Chondrocyte (in vitro differentiated cells): ENCODE data around the gene PXMP4. TPM values are rescaled to one million over a fixed set of nuclear protein-coding genes. Genes with fewer than 3 reads are reported as not detected.

Experiments
- DNase-seq: peaks from one replicate; pipeline ENCODE4 v3.0.0; 2021; ENCODE audit warnings: mixed read lengths, low spot score
- H3K27ac Mint-ChIP-seq: one replicate; pipeline ENCODE4 v1.8.0; 2021; ENCODE audit warnings: mild to moderate bottlenecking, moderate library complexity, mixed read lengths; ENCODE audit not compliant: unreplicated experiment
- H3K27me3 Mint-ChIP-seq: 2 replicates; pipeline ENCODE4 v1.8.0; 2021; ENCODE audit warnings: low read depth, mixed read lengths
- H3K36me3 Mint-ChIP-seq: 2 replicates; pipeline ENCODE4 v1.8.0; 2021; ENCODE audit warnings: low read depth, mixed read lengths
- H3K4me1 Mint-ChIP-seq: 2 replicates; pipeline ENCODE4 v1.8.0; 2021; ENCODE audit warnings: low read depth, mild to moderate bottlenecking, mixed read lengths
- H3K4me3 Mint-ChIP-seq: one replicate; pipeline ENCODE4 v1.8.0; 2021; ENCODE audit warnings: mild to moderate bottlenecking, moderate library complexity, mixed read lengths; ENCODE audit not compliant: unreplicated experiment
- H3K9me3 Mint-ChIP-seq: 2 replicates; pipeline ENCODE4 v1.8.0; 2021; ENCODE audit warnings: low read depth, mixed read lengths
- total RNA-seq: library from RNA; stranded (reverse); gene quantifications from 3 replicates; pipeline ENCODE4 v1.2.1, GENCODE V29; 2021
- TF ChIP-seq, protein P1 (sequence below): fragments of 200-600 bp; sonication (generic); IDR thresholded peaks from 2 replicates; pipeline ENCODE4 v1.5.0; 2021; ENCODE audit warnings: antibody characterized with exemption, mild to moderate bottlenecking, moderate library complexity

Gene PXMP4
- total RNA-seq, 1 donor from 2014 or later = 6.4 TPM

DNA sequence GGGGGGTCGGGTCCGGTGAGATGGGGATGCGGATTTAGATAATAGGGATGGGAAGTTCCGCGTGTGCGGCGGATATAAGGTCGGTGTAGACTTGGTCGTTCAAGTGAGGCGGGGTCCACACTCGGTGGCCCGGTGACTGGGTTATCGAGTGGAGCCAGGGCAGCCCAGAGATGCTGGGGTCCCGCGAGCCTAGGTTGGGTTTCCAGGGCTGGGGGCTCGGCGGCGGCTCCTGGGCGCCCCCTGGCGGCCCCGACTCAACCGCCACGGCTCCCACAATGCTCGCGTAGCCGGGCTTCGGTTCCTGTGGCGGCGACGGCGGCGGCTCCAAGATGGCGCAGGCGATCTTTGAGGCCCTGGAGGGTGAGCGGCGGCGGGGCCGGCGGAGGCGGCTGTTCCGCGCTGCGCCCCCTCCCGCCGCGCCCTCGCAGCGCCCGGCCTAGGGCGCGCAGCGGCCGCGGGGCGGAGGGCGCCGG lies 11.6 kb upstream of the PXMP4 start, which contains the start of gene ZNF341:
ZNF341 (plus strand) TSS at position 304 of the 473 bp plus-strand sequence; CDS start at position 330, 26 bp downstream.
- Mint-ChIP-seq H3K4me1 (peaks cover 26% of the 10 kb centered on the region), H3K36me3 (peaks cover 7% of the 10 kb centered on the region), H3K4me3 (peak within 1 kb of the TSS; percentile 80), H3K27ac (peak within 1 kb of the TSS; percentile 85), H3K27me3 (no peaks in the 10 kb centered on the region), H3K9me3 (peaks cover 12% of the 10 kb centered on the region)
- no peak for DNase-seq
- TF ChIP-seq, protein P1, sequence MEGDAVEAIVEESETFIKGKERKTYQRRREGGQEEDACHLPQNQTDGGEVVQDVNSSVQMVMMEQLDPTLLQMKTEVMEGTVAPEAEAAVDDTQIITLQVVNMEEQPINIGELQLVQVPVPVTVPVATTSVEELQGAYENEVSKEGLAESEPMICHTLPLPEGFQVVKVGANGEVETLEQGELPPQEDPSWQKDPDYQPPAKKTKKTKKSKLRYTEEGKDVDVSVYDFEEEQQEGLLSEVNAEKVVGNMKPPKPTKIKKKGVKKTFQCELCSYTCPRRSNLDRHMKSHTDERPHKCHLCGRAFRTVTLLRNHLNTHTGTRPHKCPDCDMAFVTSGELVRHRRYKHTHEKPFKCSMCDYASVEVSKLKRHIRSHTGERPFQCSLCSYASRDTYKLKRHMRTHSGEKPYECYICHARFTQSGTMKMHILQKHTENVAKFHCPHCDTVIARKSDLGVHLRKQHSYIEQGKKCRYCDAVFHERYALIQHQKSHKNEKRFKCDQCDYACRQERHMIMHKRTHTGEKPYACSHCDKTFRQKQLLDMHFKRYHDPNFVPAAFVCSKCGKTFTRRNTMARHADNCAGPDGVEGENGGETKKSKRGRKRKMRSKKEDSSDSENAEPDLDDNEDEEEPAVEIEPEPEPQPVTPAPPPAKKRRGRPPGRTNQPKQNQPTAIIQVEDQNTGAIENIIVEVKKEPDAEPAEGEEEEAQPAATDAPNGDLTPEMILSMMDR = peak; percentile 92

DNA sequence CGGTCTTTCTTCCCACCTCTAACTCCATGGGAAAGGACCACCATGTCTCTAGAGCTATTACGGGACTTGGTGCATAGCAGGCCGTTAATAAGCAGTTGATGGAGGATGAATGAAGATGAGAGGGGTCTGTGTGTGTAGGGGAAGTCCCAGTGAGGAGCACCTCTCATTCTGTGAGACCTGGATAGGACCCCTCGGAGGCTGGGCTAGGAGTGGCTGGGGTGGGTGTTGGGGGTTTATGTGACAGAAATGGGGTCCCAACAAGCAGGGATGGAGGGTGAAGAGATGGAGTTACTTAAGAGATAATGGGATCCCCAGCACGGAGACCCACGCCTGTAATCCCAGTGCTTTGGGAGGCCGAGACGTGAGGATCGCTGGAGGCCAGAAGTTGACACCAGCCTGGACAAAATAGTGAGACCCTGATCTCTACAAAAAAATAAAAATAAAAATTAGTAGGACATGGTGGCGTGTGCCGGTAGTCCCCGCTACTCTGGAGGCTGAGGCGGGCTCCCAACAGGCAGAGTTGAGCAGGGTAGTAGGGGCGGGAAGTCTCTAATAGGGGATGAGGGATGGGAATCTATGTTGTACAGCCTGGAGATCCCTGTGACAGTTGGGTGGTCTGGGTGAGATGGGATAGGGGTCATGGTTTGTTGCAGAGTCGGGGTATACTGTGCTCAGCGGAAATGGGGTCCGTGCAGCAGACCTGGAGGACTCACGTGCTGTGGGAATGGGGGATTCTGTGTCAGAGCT lies 11.0 kb upstream of the PXMP4 start:
- TF ChIP-seq, protein P1 = no peak
- Mint-ChIP-seq H3K9me3 (peaks cover 5% of the 10 kb centered on the region), H3K27me3 (no peaks in the 10 kb centered on the region), H3K4me1 (peaks cover 26% of the 10 kb centered on the region), H3K4me3 (peak overlapping the region; percentile 80), H3K27ac (peak overlapping the region; percentile 85), H3K36me3 (peaks cover 2% of the 10 kb centered on the region)
- DNase-seq = no peak

DNA sequence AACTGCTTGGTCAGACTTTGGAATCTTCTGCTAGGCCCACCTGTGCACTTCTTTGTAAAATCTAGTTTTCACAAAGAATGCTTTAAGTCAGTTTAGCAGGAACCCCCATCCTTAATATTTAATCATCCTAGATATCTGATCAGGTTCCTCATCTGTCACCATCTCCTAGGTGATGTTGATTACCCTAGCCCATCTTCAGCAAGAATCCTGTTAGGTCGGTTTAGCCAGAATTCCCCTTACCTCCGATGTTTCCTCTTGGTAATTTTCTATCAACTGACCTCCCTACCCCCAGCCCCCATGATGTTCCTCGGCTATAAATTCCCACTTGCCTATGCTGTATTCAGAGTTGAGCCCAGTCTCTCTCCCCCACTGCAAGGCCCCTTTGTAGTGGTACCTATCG lies 9.0 kb upstream of the PXMP4 start:
- H3K4me3 Mint-ChIP-seq = no peak overlapping the region
- peaks cover 22% of the 10 kb centered on the region for H3K4me1 Mint-ChIP-seq
- no peak for DNase-seq
- TF ChIP-seq, protein P1 = no peak
- H3K36me3 Mint-ChIP-seq = no peaks in the 10 kb centered on the region
- no peaks in the 10 kb centered on the region for H3K9me3 Mint-ChIP-seq
- H3K27ac Mint-ChIP-seq = no peak overlapping the region
- no peaks in the 10 kb centered on the region for H3K27me3 Mint-ChIP-seq

DNA sequence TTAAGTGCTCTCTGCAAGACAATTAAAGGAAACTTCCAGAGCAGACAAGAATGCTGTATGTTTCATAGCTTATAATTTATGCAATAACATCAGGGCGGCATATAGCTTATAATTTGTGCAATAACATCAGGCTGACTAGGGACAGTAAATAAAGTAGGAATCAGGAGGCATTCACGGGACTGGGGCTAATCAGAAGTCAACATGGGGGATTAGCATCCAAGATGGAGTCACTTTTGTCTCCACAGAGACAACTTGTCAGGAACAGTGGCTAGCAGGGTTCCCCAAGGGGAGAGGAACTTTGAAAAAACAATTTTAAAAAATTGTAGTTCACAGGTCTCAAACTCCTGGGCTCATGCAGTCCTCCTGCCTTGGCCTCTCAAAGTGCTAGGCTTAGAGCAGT lies 8.4 kb upstream of the PXMP4 start:
- H3K4me1 Mint-ChIP-seq = peaks cover 16% of the 10 kb centered on the region
- H3K4me3 Mint-ChIP-seq = no peak overlapping the region
- no peaks in the 10 kb centered on the region for H3K9me3 Mint-ChIP-seq
- no peaks in the 10 kb centered on the region for H3K27me3 Mint-ChIP-seq
- H3K27ac Mint-ChIP-seq = no peak overlapping the region
- no peaks in the 10 kb centered on the region for H3K36me3 Mint-ChIP-seq
- no peak for DNase-seq
- TF ChIP-seq, protein P1 = no peak

DNA sequence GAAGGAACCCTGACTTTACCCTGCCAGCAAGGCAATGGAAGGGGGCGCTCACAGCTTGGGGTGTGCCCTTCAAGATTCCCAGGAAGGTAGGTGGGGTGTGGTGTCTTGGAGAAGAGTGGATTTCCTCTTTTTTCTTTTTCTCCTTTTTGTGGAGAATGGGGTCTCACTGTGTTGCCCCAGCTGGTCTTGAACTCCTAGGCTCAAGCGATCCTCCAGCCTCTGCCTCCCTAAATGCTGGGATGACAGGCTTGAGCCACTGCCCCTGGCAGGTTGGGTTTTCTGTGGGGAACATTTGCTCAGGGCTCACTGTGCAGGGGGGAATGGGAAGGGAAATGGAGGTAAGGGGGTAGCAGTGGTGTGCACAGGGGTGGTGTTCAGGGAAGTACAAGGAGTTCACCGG lies 7.7 kb upstream of the PXMP4 start:
- no peak overlapping the region for H3K27ac Mint-ChIP-seq

More for the DNA sequence above, 7.7 kb upstream of the PXMP4 start:
- H3K36me3 Mint-ChIP-seq = no peaks in the 10 kb centered on the region
- H3K9me3 Mint-ChIP-seq = no peaks in the 10 kb centered on the region
- no peak overlapping the region for H3K4me3 Mint-ChIP-seq
- no peaks in the 10 kb centered on the region for H3K27me3 Mint-ChIP-seq
- DNase-seq = no peak
- H3K4me1 Mint-ChIP-seq = peaks cover 9% of the 10 kb centered on the region
- TF ChIP-seq, protein P1 = no peak
